Measurements from ENCODE around the gene INA.

GRCh38 chr10:103282961-103283360 is 6.0 kb downstream of the INA start:
- TF ChIP-seq CTCF (IDR thresholded peaks at IDR 0.05) (no peak), POLR2A (IDR thresholded peaks at IDR 0.05) (no peak)
